ENCODE data around the gene PRSS16.

PRSS16 gene

DNA sequence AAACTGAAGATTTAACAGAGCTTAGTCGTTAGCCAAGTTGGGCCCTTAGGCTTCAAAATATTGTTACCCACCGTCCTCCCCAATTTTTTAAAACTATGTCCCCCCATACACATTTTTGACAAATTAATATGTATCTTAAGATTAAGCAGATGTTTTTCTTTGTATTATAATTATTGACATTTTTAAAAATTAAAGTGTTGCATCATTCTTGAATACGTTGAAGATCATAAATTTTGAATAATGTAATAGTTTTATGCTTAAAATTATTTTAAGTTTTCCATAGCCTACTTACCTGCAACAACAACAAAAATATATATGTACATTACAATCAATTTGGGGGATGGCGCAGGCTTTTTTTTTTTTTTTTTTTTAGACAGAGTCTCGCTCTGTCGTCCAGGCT lies 8.2 kb upstream of the PRSS16 start:
- H3K27me3 ChIP-seq (ENCODE audit: insufficient read depth, low read length), result no peaks in the 10 kb centered on the region
- no peaks in the 10 kb centered on the region for H3K9me3 ChIP-seq (ENCODE audit: low read length)
- H3F3A ChIP-seq (ENCODE audit: insufficient read depth, low read length), result no peaks in the 10 kb centered on the region
- H3K9ac ChIP-seq (ENCODE audit: low read length), result no peak overlapping the region
- H3K4me3 ChIP-seq (ENCODE audit: low read depth, low read length, poor library complexity, severe bottlenecking), result no peak overlapping the region
- no peak overlapping the region for H2AFZ ChIP-seq (ENCODE audit: low read length)
- TF ChIP-seq CTCF (IDR thresholded peaks at IDR 0.05; ENCODE audit: low read length) (no peak), EZH2 (IDR thresholded peaks at IDR 0.05; ENCODE audit: borderline replicate concordance, low read length) (no peak)
- H3K4me1 ChIP-seq (ENCODE audit: insufficient read depth, low read length, severe bottlenecking), result peaks cover 22% of the 10 kb centered on the region
- no peaks in the 10 kb centered on the region for H3K79me2 ChIP-seq (ENCODE audit: insufficient read depth, low read length)
- no peaks in the 10 kb centered on the region for H3K36me3 ChIP-seq (ENCODE audit: insufficient read depth, low read length)
- H3K4me2 ChIP-seq (ENCODE audit: low read length), result no peak overlapping the region
- H3K9me2 ChIP-seq (ENCODE audit: low read depth, low read length), result no peaks in the 10 kb centered on the region
- no peaks in the 10 kb centered on the region for H4K20me1 ChIP-seq (ENCODE audit: insufficient read depth, low read length)
- no peak overlapping the region for H3K27ac ChIP-seq (ENCODE audit: low read depth, low read length, poor library complexity, severe bottlenecking)

DNA sequence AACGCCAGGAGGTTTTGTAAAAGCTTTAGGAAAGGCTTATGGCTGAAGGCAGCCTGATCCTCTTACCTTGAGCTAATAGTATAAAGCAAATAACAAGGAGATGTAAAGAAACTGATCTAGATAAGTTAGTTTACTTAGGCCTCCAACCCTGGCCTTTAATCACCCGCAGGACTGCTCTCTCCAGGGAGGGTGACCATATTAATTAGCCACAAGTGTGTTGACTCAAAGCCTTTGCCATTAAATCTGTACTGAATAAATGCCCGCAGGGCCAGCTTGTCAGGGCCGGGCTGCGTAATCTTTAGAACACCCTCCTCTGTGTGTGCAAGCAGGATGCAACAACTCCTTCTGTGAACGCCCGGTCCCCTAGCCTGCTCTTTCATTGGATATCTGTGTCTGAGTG lies 6.1 kb upstream of the PRSS16 start:
- H3F3A ChIP-seq (ENCODE audit: insufficient read depth, low read length), result no peaks in the 10 kb centered on the region
- no peak overlapping the region for H3K4me2 ChIP-seq (ENCODE audit: low read length)

DNA sequence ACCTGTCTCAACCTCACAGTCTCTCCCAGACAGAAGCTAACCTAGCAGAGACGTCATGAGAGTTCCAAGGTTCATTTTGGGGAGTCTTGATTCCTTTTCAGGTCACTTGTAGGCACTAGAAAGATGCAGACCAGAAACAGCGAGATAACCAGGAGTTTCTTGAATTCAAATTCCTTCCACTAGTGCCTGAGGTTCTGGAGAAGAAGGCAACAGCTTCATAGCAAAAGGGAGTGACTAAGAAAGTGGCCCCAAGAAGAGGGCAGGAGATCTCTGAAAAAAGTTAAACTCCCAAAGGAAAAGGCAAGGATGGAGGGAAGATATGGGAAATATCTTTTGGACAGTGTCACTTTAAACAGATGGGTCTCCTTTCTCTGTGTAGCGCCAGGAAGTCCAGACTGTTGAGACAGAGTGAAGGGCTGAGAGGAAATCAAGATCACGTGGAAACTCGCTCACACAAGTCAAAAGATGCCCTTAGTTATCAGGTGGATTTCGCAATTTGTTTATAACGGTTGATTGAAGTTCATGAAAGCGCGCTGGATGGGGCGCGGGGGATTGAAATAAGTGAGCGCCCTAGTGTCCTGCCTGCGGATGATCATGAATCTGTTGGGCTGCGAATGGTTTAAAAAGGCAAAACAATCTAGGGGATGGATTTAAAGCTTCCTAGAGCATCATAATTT lies 4.8 kb upstream of the PRSS16 start:
- Histone ChIP-seq H2AFZ (ENCODE audit: low read length) (no peak overlapping the region), H4K20me1 (ENCODE audit: insufficient read depth, low read length) (no peaks in the 10 kb centered on the region), H3K4me1 (ENCODE audit: insufficient read depth, low read length, severe bottlenecking) (peaks cover 1% of the 10 kb centered on the region), H3K27me3 (ENCODE audit: insufficient read depth, low read length) (no peaks in the 10 kb centered on the region), H3K9me3 (ENCODE audit: low read length) (no peaks in the 10 kb centered on the region), H3K9ac (ENCODE audit: low read length) (no peak overlapping the region), H3K27ac (ENCODE audit: low read depth, low read length, poor library complexity, severe bottlenecking) (no peak overlapping the region), H3F3A (ENCODE audit: insufficient read depth, low read length) (no peaks in the 10 kb centered on the region), H3K4me3 (ENCODE audit: low read depth, low read length, poor library complexity, severe bottlenecking) (no peak overlapping the region), H3K9me2 (ENCODE audit: low read depth, low read length) (no peaks in the 10 kb centered on the region), H3K4me2 (ENCODE audit: low read length) (no peak overlapping the region), H3K36me3 (ENCODE audit: insufficient read depth, low read length) (no peaks in the 10 kb centered on the region), H3K79me2 (ENCODE audit: insufficient read depth, low read length) (no peaks in the 10 kb centered on the region)
- TF ChIP-seq CTCF (IDR thresholded peaks at IDR 0.05; ENCODE audit: low read length) (no peak), EZH2 (IDR thresholded peaks at IDR 0.05; ENCODE audit: borderline replicate concordance, low read length) (no peak)

More for the DNA sequence above, 6.1 kb upstream of the PRSS16 start:
- no peak for TF ChIP-seq CTCF (IDR thresholded peaks at IDR 0.05; ENCODE audit: low read length)
- no peak for TF ChIP-seq EZH2 (IDR thresholded peaks at IDR 0.05; ENCODE audit: borderline replicate concordance, low read length)
- H3K36me3 ChIP-seq (ENCODE audit: insufficient read depth, low read length), result no peaks in the 10 kb centered on the region
- H3K9me3 ChIP-seq (ENCODE audit: low read length), result no peaks in the 10 kb centered on the region
- no peak overlapping the region for H3K4me3 ChIP-seq (ENCODE audit: low read depth, low read length, poor library complexity, severe bottlenecking)
- H3K4me1 ChIP-seq (ENCODE audit: insufficient read depth, low read length, severe bottlenecking), result peaks cover 14% of the 10 kb centered on the region
- no peak overlapping the region for H3K9ac ChIP-seq (ENCODE audit: low read length)
- no peaks in the 10 kb centered on the region for H3K27me3 ChIP-seq (ENCODE audit: insufficient read depth, low read length)
- H3K9me2 ChIP-seq (ENCODE audit: low read depth, low read length), result no peaks in the 10 kb centered on the region
- H4K20me1 ChIP-seq (ENCODE audit: insufficient read depth, low read length), result no peaks in the 10 kb centered on the region
- H2AFZ ChIP-seq (ENCODE audit: low read length), result no peak overlapping the region
- H3K27ac ChIP-seq (ENCODE audit: low read depth, low read length, poor library complexity, severe bottlenecking), result no peak overlapping the region
- no peaks in the 10 kb centered on the region for H3K79me2 ChIP-seq (ENCODE audit: insufficient read depth, low read length)
